Measurements from ENCODE around the gene DBN1.

Gene DBN1

DNA sequence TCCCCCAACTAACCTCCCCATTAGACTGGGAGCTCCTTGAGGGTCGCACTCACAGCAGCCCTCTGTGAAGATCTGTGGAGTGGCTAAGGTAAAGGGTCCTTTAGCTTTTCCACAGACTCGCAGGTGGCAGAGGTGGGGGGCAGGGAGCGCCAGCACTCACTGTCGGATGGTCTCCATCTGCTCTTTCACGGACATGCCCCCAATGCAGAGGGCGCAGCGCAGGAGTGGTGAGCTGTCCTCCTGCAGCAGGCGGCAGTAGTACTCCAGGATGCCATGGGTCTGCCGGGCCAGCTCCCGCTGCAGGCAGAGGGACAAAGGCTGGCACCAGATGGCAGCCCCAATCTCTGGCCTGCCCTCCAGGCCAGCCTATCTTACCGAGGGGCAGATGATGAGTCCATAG is 41.1 kb upstream of the DBN1 start:
- DNase-seq (ENCODE audit: low read depth), result no peak
- TF ChIP-seq, protein P1, sequence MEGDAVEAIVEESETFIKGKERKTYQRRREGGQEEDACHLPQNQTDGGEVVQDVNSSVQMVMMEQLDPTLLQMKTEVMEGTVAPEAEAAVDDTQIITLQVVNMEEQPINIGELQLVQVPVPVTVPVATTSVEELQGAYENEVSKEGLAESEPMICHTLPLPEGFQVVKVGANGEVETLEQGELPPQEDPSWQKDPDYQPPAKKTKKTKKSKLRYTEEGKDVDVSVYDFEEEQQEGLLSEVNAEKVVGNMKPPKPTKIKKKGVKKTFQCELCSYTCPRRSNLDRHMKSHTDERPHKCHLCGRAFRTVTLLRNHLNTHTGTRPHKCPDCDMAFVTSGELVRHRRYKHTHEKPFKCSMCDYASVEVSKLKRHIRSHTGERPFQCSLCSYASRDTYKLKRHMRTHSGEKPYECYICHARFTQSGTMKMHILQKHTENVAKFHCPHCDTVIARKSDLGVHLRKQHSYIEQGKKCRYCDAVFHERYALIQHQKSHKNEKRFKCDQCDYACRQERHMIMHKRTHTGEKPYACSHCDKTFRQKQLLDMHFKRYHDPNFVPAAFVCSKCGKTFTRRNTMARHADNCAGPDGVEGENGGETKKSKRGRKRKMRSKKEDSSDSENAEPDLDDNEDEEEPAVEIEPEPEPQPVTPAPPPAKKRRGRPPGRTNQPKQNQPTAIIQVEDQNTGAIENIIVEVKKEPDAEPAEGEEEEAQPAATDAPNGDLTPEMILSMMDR (IDR thresholded peaks at IDR 0.05; ENCODE audit: insufficient read depth, low read depth, low read length, missing control alignments), result no peak
- no peak overlapping the region for H3K4me3 ChIP-seq (ENCODE audit: low read depth, low read length)

DNA sequence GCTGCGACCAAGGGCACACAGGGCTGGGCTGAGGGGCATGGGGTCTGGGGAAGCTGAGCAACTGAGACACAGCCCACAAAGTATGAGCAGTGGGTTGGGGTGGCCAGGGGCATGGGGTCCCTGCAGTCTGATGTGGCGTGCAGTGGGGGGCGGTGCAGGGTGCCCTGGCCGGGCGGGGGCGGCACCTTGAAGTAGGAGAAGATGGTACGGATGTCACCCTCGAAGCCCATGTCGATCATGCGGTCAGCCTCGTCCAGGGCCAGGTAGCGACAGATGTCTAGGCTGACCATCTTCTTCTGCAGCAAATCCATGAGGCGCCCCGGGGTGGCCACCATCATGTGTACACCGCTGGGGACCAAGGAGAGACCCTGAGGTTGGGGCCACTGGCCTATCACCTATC is 40.1 kb upstream of the DBN1 start:
- no peak overlapping the region for H3K4me3 ChIP-seq (ENCODE audit: low read depth, low read length)
- TF ChIP-seq, protein P1 (IDR thresholded peaks at IDR 0.05; ENCODE audit: insufficient read depth, low read depth, low read length, missing control alignments), result no peak
- no peak for DNase-seq (ENCODE audit: low read depth)

DNA sequence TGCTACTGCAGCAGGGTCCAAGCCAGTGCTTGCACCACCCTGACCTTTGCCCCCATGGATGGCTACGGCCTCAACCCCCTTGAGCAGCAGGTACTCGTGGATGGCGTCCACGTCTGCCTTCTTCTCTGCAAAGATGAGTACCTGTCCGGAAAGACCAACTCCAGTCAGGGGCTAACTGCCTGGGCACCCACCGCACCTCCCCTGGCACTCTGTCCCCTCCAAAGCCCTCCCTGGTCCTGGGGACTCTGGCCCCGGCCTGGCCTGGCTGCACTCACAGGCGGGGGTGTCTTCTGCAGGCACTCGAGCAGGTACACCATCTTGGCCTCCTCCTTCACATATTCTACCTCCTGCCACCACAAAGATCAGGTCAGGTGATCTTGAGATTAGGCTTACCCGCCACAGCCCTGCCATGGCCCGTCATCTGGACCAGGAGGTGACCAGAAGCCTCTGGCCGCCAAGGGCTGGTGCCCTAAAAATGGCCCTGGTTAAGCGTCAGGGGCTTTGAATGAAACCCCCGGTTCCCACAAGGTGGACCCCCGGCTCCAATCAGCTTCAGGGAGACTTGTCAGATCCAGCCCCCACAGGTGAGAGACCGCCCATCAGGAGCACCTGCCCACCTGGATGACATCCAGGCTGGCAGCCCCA is 39.4 kb upstream of the DBN1 start:
- TF ChIP-seq, protein P1 (IDR thresholded peaks at IDR 0.05; ENCODE audit: insufficient read depth, low read depth, low read length, missing control alignments), result no peak
- DNase-seq (ENCODE audit: low read depth), result no peak
- H3K4me3 ChIP-seq (ENCODE audit: low read depth, low read length), result no peak overlapping the region

DNA sequence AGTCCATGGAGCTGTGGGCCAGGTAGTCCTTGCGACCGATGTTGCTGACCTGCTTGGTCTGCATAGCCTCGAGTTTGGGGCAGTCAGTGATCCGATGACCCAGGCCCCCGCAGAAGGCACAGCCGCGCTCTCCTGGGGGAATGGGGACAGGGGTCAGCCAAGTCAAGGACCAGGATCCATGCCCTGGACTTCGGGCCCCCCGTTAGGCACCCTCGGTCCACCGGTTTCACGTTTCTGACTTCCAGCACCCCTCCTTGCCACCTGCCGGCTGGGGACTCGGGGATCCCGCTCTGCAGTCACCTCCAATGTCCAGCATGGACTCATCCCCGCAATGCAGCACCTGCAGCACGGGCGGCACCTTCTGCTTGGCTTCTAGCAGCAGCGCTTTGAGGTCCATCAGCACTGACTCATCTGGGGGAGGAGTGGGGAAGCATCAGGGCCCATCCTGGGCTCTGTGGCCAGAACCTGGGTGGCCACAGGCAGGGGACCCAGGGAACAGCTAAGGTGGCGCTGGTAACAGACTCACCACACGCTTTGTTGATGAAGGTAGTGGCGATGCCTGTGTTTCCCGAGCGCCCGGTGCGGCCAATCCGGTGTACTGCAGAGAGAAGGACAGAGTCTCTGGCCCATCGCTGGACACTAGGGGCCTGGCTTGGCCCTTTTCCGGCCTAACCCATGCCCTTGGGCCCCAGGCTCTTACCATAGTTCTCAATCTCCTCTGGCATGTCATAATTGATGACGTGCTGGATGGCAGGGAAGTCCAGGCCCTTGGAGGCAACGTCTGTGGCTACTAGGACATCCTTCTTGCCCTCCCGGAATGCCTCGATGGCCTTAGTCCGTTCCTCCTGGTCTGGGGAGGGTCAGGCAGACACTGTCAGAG is 38.6 kb upstream of the DBN1 start:
- DNase-seq (ENCODE audit: low read depth), result no peak
- no peak overlapping the region for H3K4me3 ChIP-seq (ENCODE audit: low read depth, low read length)
- TF ChIP-seq, protein P1 (IDR thresholded peaks at IDR 0.05; ENCODE audit: insufficient read depth, low read depth, low read length, missing control alignments), result no peak

DNA sequence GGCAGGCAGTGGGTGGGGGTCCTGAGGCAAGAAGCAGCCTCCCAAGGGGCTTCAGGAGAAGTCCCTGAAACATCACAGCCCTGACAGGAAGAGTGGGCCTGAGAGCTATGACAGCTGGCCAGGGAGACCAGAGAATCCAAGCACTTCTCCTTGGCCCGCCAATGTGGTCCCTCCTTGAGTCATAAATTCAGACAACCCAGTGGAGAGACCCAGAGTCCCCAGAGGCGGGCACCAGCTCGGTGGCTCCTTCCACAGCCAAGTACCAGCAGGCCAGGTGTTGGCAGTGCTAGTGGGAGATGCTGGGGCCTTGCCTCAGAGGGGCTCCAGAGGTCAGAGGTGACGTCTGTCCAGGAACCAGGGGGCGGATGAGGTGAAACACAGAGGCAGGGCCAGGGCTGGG is 37.7 kb upstream of the DBN1 start:
- no peak overlapping the region for H3K4me3 ChIP-seq (ENCODE audit: low read depth, low read length)
- no peak for DNase-seq (ENCODE audit: low read depth)
- TF ChIP-seq, protein P1 (IDR thresholded peaks at IDR 0.05; ENCODE audit: insufficient read depth, low read depth, low read length, missing control alignments), result no peak

DNA sequence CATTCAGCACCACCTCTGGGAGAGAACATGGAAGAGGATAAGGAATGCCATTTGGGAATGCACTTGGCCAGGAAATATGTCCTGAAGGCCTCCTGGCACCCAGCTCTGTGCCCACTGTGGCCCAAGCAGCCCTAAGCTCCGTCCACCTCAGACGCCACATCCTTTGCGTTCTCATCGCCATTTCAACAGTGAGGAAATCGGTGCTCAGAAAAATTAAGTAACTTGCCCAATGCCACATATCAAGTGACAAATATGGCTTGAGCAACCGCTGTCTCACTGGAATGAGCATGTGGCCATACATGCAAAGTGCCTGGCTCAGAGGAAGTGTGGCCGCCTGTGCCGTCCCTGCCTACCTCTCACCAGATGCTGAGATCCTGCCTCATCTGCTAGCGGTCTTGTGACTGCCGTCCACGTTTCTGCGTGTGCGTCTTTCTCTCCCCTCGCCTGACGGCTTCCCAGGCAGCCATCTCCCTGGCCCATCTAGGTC is 37.2 kb upstream of the DBN1 start:
- TF ChIP-seq, protein P1 (IDR thresholded peaks at IDR 0.05; ENCODE audit: insufficient read depth, low read depth, low read length, missing control alignments), result no peak

More for the DNA sequence above, 37.2 kb upstream of the DBN1 start:
- peak; percentile 75 for DNase-seq (ENCODE audit: low read depth)
- H3K4me3 ChIP-seq (ENCODE audit: low read depth, low read length), result peak overlapping the region; percentile 62
